CD4-positive, CD25-positive, alpha-beta regulatory T cell (primary cell): Measurements from ENCODE around the gene HMX1. TPM values are rescaled to one million over a fixed set of nuclear protein-coding genes. Genes with fewer than 3 reads are reported as not detected.

Experiments used
- ATAC-seq, 2 donors: fragments of 150-1000 bp; cut with Tn5 transposase; one replicate each; pipeline ENCODE4 v1.10.0; 2021; ENCODE audit warnings: low read depth in 2 of 2, moderate number of reproducible peaks in 2 of 2, moderate library complexity in 1 of 2
- DNase-seq, 3 donors: peaks; one replicate each; pipeline versions ENCODE4 v3.0.0 to v3.0.0-alpha.2; 2012 to 2022; ENCODE audit warnings: mixed read lengths in 1 of 3
- H3K27ac ChIP-seq: one replicate; pipeline ENCODE4 v1.7.0; 2013; ENCODE audit warnings: mild to moderate bottlenecking, low read length; ENCODE audit not compliant: insufficient read depth, poor library complexity, severe bottlenecking
- H3K27me3 ChIP-seq: one replicate; pipeline ENCODE4 v1.7.0; 2013; ENCODE audit warnings: low read length; ENCODE audit not compliant: control insufficient read depth, insufficient read depth
- H3K36me3 ChIP-seq: one replicate; pipeline ENCODE4 v1.7.0; 2013; ENCODE audit warnings: mild to moderate bottlenecking, low read length, moderate library complexity; ENCODE audit not compliant: control insufficient read depth, insufficient read depth
- H3K4me1 ChIP-seq: 2 replicates; pipeline ENCODE4 v1.7.0; 2013; ENCODE audit warnings: mild to moderate bottlenecking, low read length; ENCODE audit not compliant: insufficient read depth, control insufficient read depth, poor library complexity, severe bottlenecking
- H3K4me3 ChIP-seq: one replicate; pipeline ENCODE4 v1.7.0; 2013; ENCODE audit warnings: low read depth, mild to moderate bottlenecking, low read length, moderate library complexity
- H3K9me3 ChIP-seq, 2 experiments: 1 replicate in 1 of 2; 2 replicates in 1 of 2; pipeline ENCODE4 v1.7.0; 2013; ENCODE audit warnings: low read length in 2 of 2, mild to moderate bottlenecking in 1 of 2, moderate library complexity in 1 of 2; ENCODE audit not compliant: control insufficient read depth in 2 of 2
- H3K27ac Mint-ChIP-seq, 3 donors: one replicate each; pipeline ENCODE4 v1.8.0; 2020 to 2022; ENCODE audit warnings: mild to moderate bottlenecking in 3 of 3, mixed read lengths in 3 of 3, moderate library complexity in 2 of 3
- H3K27me3 Mint-ChIP-seq: one replicate; pipeline ENCODE4 v1.8.0; 2022; ENCODE audit warnings: mild to moderate bottlenecking, mixed read lengths
- H3K36me3 Mint-ChIP-seq: one replicate; pipeline ENCODE4 v1.8.0; 2020; ENCODE audit warnings: mixed read lengths
- H3K4me1 Mint-ChIP-seq, 4 donors: one replicate each; pipeline ENCODE4 v1.8.0; 2020 to 2022; ENCODE audit warnings: mixed read lengths in 4 of 4, mild to moderate bottlenecking in 1 of 4
- H3K4me3 Mint-ChIP-seq, 4 donors: one replicate each; pipeline ENCODE4 v1.8.0; 2020 to 2022; ENCODE audit warnings: mild to moderate bottlenecking in 4 of 4, mixed read lengths in 4 of 4, moderate library complexity in 3 of 4
- H3K9me3 Mint-ChIP-seq, 7 donors: one replicate each; pipeline ENCODE4 v1.8.0; 2020 to 2022; ENCODE audit warnings: mixed read lengths in 7 of 7, mild to moderate bottlenecking in 3 of 7, moderate library complexity in 2 of 7
- polyA plus RNA-seq, 4 donors: library from polyadenylated mRNA; unstranded; fragments of 300-500 nt; fragmentation: Illumina TruSeq; gene quantifications; one replicate each; pipeline ENCODE4 v1.2.3, GENCODE V29; 2021
- total RNA-seq: library from RNA; stranded (reverse); gene quantifications from one replicate; pipeline ENCODE4 v1.2.3, GENCODE V29; 2022

HMX1 gene
- total and polyA plus RNA-seq, 5 donors from 2014 or later, result not detected

DNA sequence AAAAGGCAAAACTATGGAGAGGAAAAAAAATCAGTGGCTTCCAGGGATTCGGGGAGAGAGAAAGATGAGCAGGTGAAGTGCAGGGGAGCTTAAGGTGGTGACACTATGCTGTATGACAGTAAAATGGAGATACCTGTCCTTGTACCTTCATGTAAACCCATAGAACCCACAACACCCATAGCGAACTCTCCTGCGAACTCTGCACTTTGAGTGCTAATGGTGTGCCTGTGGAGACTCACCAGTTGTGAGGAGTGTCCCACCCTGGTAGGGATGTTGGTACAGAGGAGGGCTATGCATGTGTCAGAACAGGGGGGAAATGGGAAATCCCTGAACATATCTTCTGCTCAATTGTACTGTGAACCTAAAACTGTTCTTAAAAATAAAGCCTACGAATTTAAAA lies 42.8 kb downstream of the HMX1 start:
- no peaks in the 10 kb centered on the region for H3K4me1 ChIP-seq

GRCh38 chr4:8821151-8821950 lies 50.3 kb downstream of the HMX1 start:
- Mint-ChIP-seq H3K9me3 (peaks cover 0 to 2% (median 0%) of the 10 kb centered on the region in 7 donors), H3K4me1 (no peaks in the 10 kb centered on the region), H3K36me3 (no peaks in the 10 kb centered on the region), H3K4me3 (no peak overlapping the region), H3K27ac (peak overlapping the region in 1 of 3 donors; percentile 86), H3K27me3 (peaks cover 8% of the 10 kb centered on the region)
- Histone ChIP-seq H3K4me1 (no peaks in the 10 kb centered on the region), H3K9me3 (no peaks in the 10 kb centered on the region), H3K27ac (no peak overlapping the region), H3K4me3 (no peak overlapping the region), H3K27me3 (peaks cover 2% of the 10 kb centered on the region), H3K36me3 (no peaks in the 10 kb centered on the region)
- ATAC-seq, result no peak
- no peak for DNase-seq

More for the DNA sequence above, 42.8 kb downstream of the HMX1 start:
- no peak overlapping the region for H3K27ac Mint-ChIP-seq
- no peaks in the 10 kb centered on the region for H3K27me3 Mint-ChIP-seq
- Histone ChIP-seq H3K9me3 (no peaks in the 10 kb centered on the region), H3K4me3 (no peak overlapping the region), H3K27ac (no peak overlapping the region), H3K27me3 (peaks cover 2% of the 10 kb centered on the region), H3K36me3 (no peaks in the 10 kb centered on the region)
- H3K36me3 Mint-ChIP-seq, result no peaks in the 10 kb centered on the region
- DNase-seq (no peak), ATAC-seq (no peak)
- no peaks in the 10 kb centered on the region for H3K4me1 Mint-ChIP-seq
- H3K9me3 Mint-ChIP-seq, result peaks cover 0 to 4% (median 0%) of the 10 kb centered on the region in 7 donors
- H3K4me3 Mint-ChIP-seq, result no peak overlapping the region

DNA sequence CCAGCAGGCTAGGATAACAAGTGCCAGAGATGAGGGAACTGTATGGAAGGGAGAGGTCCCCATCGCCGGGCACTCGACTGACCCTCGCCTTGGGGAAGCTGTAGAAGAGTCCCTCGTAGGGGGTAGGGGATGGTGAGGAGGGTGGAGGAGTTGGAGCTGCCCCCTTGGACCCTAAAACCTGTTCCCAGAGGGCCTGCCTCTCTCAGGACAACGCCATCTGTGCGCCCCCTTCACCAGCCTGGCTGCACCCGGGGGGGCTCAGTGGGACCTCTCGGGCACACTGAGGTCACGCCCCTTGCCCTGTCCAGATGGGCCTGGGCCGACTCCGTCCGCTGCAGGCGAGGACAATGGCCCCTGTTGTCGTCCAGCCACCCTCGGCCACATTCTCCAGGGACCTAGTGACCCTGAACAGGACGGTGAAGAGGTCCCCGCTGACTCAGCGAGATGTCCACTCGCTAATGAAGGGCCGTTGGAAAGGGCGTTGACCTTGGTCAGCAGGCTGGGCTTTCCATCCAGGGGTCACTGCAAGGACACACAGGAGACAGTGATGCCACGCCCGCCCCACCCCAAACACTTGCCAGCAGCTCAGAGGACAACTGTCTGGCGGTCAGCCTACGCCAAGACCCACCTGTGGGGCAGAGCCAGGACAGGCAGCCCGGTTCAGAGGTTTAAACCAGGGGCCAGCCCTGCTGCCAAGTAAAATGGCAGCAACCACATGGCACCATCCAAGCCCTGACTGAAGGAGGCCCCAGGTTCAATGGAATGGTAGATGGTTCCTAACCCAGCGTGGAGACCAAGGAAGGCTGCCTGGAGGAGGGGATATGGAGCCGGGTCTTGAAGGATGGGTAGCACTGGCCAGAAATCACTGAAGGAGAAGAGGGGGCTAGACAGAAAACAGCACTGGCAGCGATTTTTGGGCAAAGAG lies 51.2 kb downstream of the HMX1 start:
- peaks cover 2% of the 10 kb centered on the region for H3K27me3 ChIP-seq
- H3K27me3 Mint-ChIP-seq, result peaks cover 8% of the 10 kb centered on the region
- ATAC-seq (no peak), DNase-seq (no peak)
- peak overlapping the region in 1 of 3 donors; percentile 86 for H3K27ac Mint-ChIP-seq
- H3K36me3 Mint-ChIP-seq, result no peaks in the 10 kb centered on the region
- H3K9me3 Mint-ChIP-seq, result peaks cover 0 to 2% (median 0%) of the 10 kb centered on the region in 7 donors
- no peak overlapping the region for H3K27ac ChIP-seq
- no peaks in the 10 kb centered on the region for H3K4me1 Mint-ChIP-seq
- no peaks in the 10 kb centered on the region for H3K4me1 ChIP-seq
- H3K9me3 ChIP-seq, result no peaks in the 10 kb centered on the region
- no peak overlapping the region for H3K4me3 ChIP-seq
- H3K4me3 Mint-ChIP-seq, result no peak overlapping the region
- no peaks in the 10 kb centered on the region for H3K36me3 ChIP-seq

GRCh38 chr4:8819473-8820177 lies 52.0 kb downstream of the HMX1 start:
- Histone ChIP-seq H3K9me3 (no peaks in the 10 kb centered on the region), H3K27me3 (peaks cover 2% of the 10 kb centered on the region), H3K27ac (no peak overlapping the region), H3K4me1 (no peaks in the 10 kb centered on the region), H3K36me3 (no peaks in the 10 kb centered on the region), H3K4me3 (no peak overlapping the region)
- Mint-ChIP-seq H3K4me3 (no peak overlapping the region), H3K27ac (no peak overlapping the region), H3K4me1 (no peaks in the 10 kb centered on the region), H3K9me3 (peaks cover 0 to 2% (median 0%) of the 10 kb centered on the region in 7 donors), H3K27me3 (peaks cover 8% of the 10 kb centered on the region), H3K36me3 (no peaks in the 10 kb centered on the region)
- no peak for ATAC-seq
- DNase-seq, result no peak

- H3K4me3 ChIP-seq, result no peak overlapping the region
- H3K4me1 ChIP-seq, result no peaks in the 10 kb centered on the region
- no peaks in the 10 kb centered on the region for H3K36me3 ChIP-seq
- Mint-ChIP-seq H3K9me3 (peaks cover 0 to 2% (median 0%) of the 10 kb centered on the region in 7 donors), H3K36me3 (no peaks in the 10 kb centered on the region), H3K27me3 (peaks cover 8% of the 10 kb centered on the region), H3K4me3 (no peak overlapping the region), H3K4me1 (no peaks in the 10 kb centered on the region), H3K27ac (no peak overlapping the region)
- no peaks in the 10 kb centered on the region for H3K9me3 ChIP-seq
- ATAC-seq (no peak), DNase-seq (no peak)
- no peak overlapping the region for H3K27ac ChIP-seq
- H3K27me3 ChIP-seq, result peaks cover 1% of the 10 kb centered on the region
Measured at GRCh38 chr4:8819019-8819418, 52.6 kb downstream of the HMX1 start.

DNA sequence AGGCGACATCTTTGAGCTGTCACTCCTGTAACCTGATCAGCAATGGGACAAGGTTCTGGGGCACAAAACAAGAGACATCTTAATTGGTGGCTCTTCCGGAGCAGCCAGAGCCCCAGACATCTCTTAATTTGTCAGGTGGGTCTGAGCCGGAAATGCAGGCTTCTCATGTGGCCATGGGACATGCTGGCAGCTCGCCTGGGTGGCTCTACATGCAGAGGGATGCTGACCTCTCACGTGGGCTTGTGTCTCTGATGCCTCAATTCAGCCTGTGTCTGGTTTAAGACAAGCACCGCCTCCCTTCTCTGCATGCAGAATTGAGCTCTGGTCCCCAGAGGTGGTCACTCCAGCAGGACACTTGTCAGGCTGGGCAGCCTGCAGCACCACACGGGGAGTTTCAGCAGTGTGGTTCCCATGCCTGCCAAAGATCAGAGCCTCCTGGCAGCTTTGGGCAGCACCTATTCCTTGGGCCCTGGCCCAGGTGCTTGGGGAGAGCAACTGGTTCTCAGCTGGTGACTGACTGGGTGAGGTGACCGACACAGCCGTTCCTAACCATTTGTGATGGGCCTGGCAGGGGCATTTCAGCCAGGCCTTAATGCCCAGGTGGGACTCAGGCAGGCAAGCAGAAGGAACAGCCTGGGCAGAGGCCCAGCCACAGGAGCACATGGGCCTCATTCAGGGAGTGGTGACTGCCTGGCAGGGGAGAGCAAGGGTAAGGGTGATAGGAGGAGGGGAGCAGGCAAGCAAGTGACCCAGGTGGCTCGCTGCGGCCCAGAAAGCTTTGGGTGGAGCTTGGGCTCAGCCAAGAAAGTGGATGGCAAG lies 53.4 kb downstream of the HMX1 start:
- no peaks in the 10 kb centered on the region for H3K4me1 Mint-ChIP-seq
- H3K27me3 ChIP-seq, result no peaks in the 10 kb centered on the region
- no peak overlapping the region for H3K4me3 ChIP-seq
- no peaks in the 10 kb centered on the region for H3K4me1 ChIP-seq
- no peaks in the 10 kb centered on the region for H3K36me3 Mint-ChIP-seq
- no peak overlapping the region for H3K4me3 Mint-ChIP-seq
- ATAC-seq (no peak), DNase-seq (no peak)
- H3K27ac ChIP-seq, result no peak overlapping the region
- no peak overlapping the region for H3K27ac Mint-ChIP-seq
- no peaks in the 10 kb centered on the region for H3K9me3 ChIP-seq
- peaks cover 6% of the 10 kb centered on the region for H3K27me3 Mint-ChIP-seq
- H3K9me3 Mint-ChIP-seq, result peaks cover 0 to 2% (median 0%) of the 10 kb centered on the region in 7 donors
- H3K36me3 ChIP-seq, result no peaks in the 10 kb centered on the region

GRCh38 chr4:8817813-8818062 lies 53.9 kb downstream of the HMX1 start:
- DNase-seq (no peak), ATAC-seq (no peak)
- Histone ChIP-seq H3K27me3 (no peaks in the 10 kb centered on the region), H3K9me3 (no peaks in the 10 kb centered on the region), H3K36me3 (no peaks in the 10 kb centered on the region), H3K4me3 (no peak overlapping the region), H3K4me1 (no peaks in the 10 kb centered on the region), H3K27ac (no peak overlapping the region)
- Mint-ChIP-seq H3K36me3 (no peaks in the 10 kb centered on the region), H3K27me3 (peaks cover 4% of the 10 kb centered on the region), H3K4me1 (no peaks in the 10 kb centered on the region), H3K4me3 (no peak overlapping the region), H3K9me3 (peaks cover 0 to 2% (median 0%) of the 10 kb centered on the region in 7 donors), H3K27ac (no peak overlapping the region)
